Measurements from ENCODE around the gene RNGTT.

- TF ChIP-seq POLR2AphosphoS5 (IDR thresholded peaks at IDR 0.05) (no peak), CTCF (IDR thresholded peaks at IDR 0.05) (no peak), POLR2A (IDR thresholded peaks at IDR 0.05) (no peak)
These were observed 282.8 kb downstream of the RNGTT start for GRCh38 chr6:88680654-88681053.
